Stimulated activated naive CD8-positive, alpha-beta T cell treated with anti-CD3 and anti-CD28 coated beads, Interleukin-15, amount 100 ng/mL, for 72 hours (primary cell): ENCODE measurements around the gene CCDC120.

Source experiments
- ATAC-seq: fragments of 150-1000 bp; cut with Tn5 transposase; 2 replicates; pipeline ENCODE4 v1.10.0; 2021; ENCODE audit warnings: mild to moderate bottlenecking, moderate library complexity
- DNase-seq, 2 donors: peaks; one replicate each; pipeline ENCODE4 v3.0.0; 2021 to 2022
- H3K27ac Mint-ChIP-seq, 2 donors: one replicate each; pipeline ENCODE4 v1.8.0; 2022; ENCODE audit warnings: mild to moderate bottlenecking in 2 of 2, mixed read lengths in 2 of 2, moderate library complexity in 2 of 2
- H3K27me3 Mint-ChIP-seq: one replicate; pipeline ENCODE4 v1.8.0; 2022; ENCODE audit warnings: mixed read lengths
- H3K4me1 Mint-ChIP-seq: one replicate; pipeline ENCODE4 v1.8.0; 2022; ENCODE audit warnings: mild to moderate bottlenecking, mixed read lengths
- H3K4me3 Mint-ChIP-seq, 2 donors: one replicate each; pipeline ENCODE4 v1.8.0; 2022; ENCODE audit warnings: mild to moderate bottlenecking in 2 of 2, mixed read lengths in 2 of 2, moderate library complexity in 1 of 2
- H3K9me3 Mint-ChIP-seq, 2 donors: one replicate each; pipeline ENCODE4 v1.8.0; 2022; ENCODE audit warnings: mixed read lengths in 2 of 2

The CCDC120 gene

GRCh38 chrX:49073601-49074575 lies 15.1 kb downstream of the CCDC120 start, which contains the start of gene PRAF2:
TSS of gene PRAF2 (minus strand) at chrX:49074002. CDS start at chrX:49073987, 15 bp downstream.
- peak within 1 kb of the TSS; percentile 87 to 97 for H3K4me3 Mint-ChIP-seq
- peak within 1 kb of the TSS; percentile 85 to 88 for H3K27ac Mint-ChIP-seq
- no peaks in the 10 kb centered on the region for H3K9me3 Mint-ChIP-seq
- peaks cover 29% of the 10 kb centered on the region for H3K4me1 Mint-ChIP-seq
- DNase-seq (peak; percentile 77 to 91), ATAC-seq (peak; percentile 95)
- no peaks in the 10 kb centered on the region for H3K27me3 Mint-ChIP-seq

DNA sequence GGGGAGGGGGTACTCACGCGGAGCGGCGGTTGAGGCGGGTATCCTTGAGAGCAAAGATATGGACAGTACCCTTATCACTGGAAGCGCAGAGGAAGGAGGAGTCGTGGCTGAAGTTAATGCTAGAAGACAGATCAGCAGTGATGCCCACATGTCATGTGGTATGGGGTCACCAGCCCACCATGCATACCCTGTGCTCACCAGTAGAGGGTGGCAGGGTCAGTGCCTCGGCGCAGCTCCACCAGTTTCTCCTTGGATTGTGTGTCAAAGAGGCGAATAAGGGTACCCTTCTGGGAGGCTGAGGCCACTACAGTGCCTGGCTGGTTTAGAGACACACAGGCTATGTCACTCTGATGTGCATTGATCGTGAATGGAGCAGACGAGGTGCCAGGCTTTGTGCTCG lies 16.5 kb downstream of the CCDC120 start:
- Mint-ChIP-seq H3K27me3 (no peaks in the 10 kb centered on the region), H3K27ac (peak overlapping the region in 1 of 2 donors; percentile 48), H3K4me3 (no peak overlapping the region), H3K9me3 (no peaks in the 10 kb centered on the region), H3K4me1 (peaks cover 36% of the 10 kb centered on the region)
- ATAC-seq, result no peak
- no peak for DNase-seq

DNA sequence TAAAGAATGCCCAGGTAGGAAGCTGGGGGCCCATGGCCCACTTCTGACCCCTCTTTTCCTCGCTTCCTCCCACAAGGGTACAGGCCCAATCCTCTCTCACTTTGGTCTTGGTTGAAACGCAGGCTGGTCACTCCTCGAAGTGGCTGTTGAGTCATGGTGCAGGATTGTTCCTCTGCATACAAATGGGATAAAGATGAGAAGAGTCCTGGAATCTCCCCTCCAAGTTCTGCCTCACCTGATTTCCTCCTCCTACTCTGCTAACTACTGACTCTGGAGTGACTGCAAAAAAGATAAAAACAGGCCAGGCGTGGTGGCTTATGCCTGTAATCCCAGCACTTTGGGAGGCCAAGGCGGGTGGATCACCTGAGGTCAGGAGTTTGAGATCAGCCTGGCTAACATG lies 19.1 kb downstream of the CCDC120 start:
- H3K4me1 Mint-ChIP-seq, result peaks cover 38% of the 10 kb centered on the region
- no peaks in the 10 kb centered on the region for H3K27me3 Mint-ChIP-seq
- H3K4me3 Mint-ChIP-seq, result no peak overlapping the region
- DNase-seq (no peak), ATAC-seq (no peak)
- no peaks in the 10 kb centered on the region for H3K9me3 Mint-ChIP-seq
- H3K27ac Mint-ChIP-seq, result no peak overlapping the region

GRCh38 chrX:49079489-49080428 lies 21.0 kb downstream of the CCDC120 start, which contains the start of gene WDR45:
TSS of gene WDR45 (minus strand) at chrX:49079887. CDS start at chrX:49078095, 1,792 bp downstream.
- ATAC-seq (peak; percentile 88), DNase-seq (peak; percentile 59 to 78)
- Mint-ChIP-seq H3K4me1 (peaks cover 20% of the 10 kb centered on the region), H3K27ac (peak within 1 kb of the TSS; percentile 97 to 98), H3K4me3 (peak within 1 kb of the TSS; percentile 96 to 97), H3K9me3 (no peaks in the 10 kb centered on the region), H3K27me3 (no peaks in the 10 kb centered on the region)

- H3K4me3 Mint-ChIP-seq, result no peak overlapping the region
- H3K27ac Mint-ChIP-seq, result no peak overlapping the region
- no peak for ATAC-seq
- H3K27me3 Mint-ChIP-seq, result no peaks in the 10 kb centered on the region
- peaks cover 20% of the 10 kb centered on the region for H3K4me1 Mint-ChIP-seq
- DNase-seq, result no peak
- H3K9me3 Mint-ChIP-seq, result no peaks in the 10 kb centered on the region
These were observed 23.6 kb downstream of the CCDC120 start for GRCh38 chrX:49082271-49082871.

DNA sequence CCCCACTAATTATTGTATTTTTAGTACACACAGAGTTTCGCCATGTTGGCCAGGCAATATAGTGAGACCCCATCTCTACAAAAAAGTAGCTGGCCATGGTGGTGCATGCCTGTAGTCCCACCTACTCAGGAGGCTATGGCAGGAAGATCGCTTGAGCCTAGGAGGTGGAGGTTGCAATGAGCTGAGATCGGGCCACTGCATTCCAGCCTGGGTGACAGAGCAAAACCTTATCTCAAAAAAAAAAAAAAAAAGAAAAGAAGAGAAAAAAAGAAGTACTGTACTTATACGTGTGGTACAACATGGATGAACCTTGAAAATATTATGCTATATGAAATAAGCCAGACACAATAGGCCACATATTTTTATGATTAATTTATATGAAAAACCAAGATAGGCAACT lies 30.8 kb downstream of the CCDC120 start:
- no peak for ATAC-seq
- Mint-ChIP-seq H3K4me1 (no peaks in the 10 kb centered on the region), H3K27ac (no peak overlapping the region), H3K9me3 (no peaks in the 10 kb centered on the region), H3K27me3 (no peaks in the 10 kb centered on the region), H3K4me3 (no peak overlapping the region)
- DNase-seq, result no peak

- H3K9me3 Mint-ChIP-seq, result no peaks in the 10 kb centered on the region
- peaks cover 2% of the 10 kb centered on the region for H3K4me1 Mint-ChIP-seq
- H3K4me3 Mint-ChIP-seq, result no peak overlapping the region
- no peak for DNase-seq
- H3K27me3 Mint-ChIP-seq, result no peaks in the 10 kb centered on the region
- no peak overlapping the region for H3K27ac Mint-ChIP-seq
- ATAC-seq, result no peak
These were observed 37.6 kb downstream of the CCDC120 start for GRCh38 chrX:49096419-49096818.

DNA sequence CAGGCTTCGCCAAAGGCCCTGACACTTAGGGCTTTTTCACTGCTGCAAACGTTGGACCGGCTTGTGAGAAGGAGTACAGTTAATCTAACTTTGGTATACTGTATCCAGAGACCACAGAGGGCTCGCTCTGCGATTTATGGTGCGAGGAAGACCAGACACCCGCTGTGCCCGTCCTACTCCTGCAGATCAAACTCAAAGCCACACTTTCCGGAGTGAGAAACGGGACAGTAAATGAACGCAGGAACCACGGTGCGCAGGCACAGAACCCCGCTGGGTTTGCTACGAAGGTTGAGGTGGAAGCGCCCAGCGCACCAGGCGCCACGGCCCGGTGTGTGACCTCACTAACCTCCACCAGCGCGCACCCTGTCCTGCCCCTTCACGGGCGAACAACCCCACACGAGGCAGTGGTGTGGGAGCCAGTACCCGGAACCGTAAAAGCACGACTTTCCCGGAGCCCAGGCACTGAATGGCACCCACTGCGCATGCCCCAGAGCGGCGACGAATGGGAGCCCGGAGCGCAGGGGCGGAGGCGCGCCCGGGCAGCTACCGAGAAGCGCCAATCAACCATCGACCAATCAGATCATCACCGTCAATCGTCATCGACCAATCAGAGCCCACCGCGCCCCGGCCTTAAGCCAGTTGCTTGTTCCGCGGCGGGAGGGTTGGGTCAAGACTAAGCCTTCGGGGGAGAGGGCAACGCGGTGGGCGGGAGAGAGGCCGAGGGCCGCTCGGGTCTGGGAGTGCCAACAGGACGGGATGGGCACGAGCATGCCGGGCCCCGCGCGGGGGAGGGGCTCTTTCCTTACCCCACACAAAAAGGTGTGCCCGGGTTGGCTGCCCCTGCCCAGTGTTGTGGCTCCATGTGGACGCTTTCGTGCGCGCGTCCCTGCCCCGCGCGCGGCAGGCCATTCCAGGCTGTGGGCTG lies 42.2 kb downstream of the CCDC120 start:
- Mint-ChIP-seq H3K27me3 (no peaks in the 10 kb centered on the region), H3K27ac (peak overlapping the region; percentile 90 to 93), H3K4me1 (peaks cover 8% of the 10 kb centered on the region), H3K4me3 (peak overlapping the region; percentile 90 to 92), H3K9me3 (no peaks in the 10 kb centered on the region)
- DNase-seq, result peak; percentile 78 to 89
- peak; percentile 97 for ATAC-seq

GRCh38 chrX:49101629-49101984 lies 42.8 kb downstream of the CCDC120 start:
- Mint-ChIP-seq H3K4me3 (peak overlapping the region; percentile 90 to 92), H3K9me3 (no peaks in the 10 kb centered on the region), H3K27me3 (no peaks in the 10 kb centered on the region), H3K4me1 (peaks cover 8% of the 10 kb centered on the region), H3K27ac (peak overlapping the region in 1 of 2 donors; percentile 90)
- ATAC-seq (peak; percentile 22), DNase-seq (no peak)

GRCh38 chrX:49102190-49102589 lies 43.4 kb downstream of the CCDC120 start:
- H3K4me3 Mint-ChIP-seq, result peak overlapping the region; percentile 90 to 92
- peaks cover 8% of the 10 kb centered on the region for H3K4me1 Mint-ChIP-seq
- no peaks in the 10 kb centered on the region for H3K27me3 Mint-ChIP-seq
- DNase-seq (no peak), ATAC-seq (no peak)
- no peaks in the 10 kb centered on the region for H3K9me3 Mint-ChIP-seq
- no peak overlapping the region for H3K27ac Mint-ChIP-seq

GRCh38 chrX:49103637-49104036 lies 44.8 kb downstream of the CCDC120 start:
- ATAC-seq (no peak), DNase-seq (no peak)
- Mint-ChIP-seq H3K4me3 (no peak overlapping the region), H3K9me3 (no peaks in the 10 kb centered on the region), H3K27ac (no peak overlapping the region), H3K4me1 (peaks cover 8% of the 10 kb centered on the region), H3K27me3 (no peaks in the 10 kb centered on the region)

DNA sequence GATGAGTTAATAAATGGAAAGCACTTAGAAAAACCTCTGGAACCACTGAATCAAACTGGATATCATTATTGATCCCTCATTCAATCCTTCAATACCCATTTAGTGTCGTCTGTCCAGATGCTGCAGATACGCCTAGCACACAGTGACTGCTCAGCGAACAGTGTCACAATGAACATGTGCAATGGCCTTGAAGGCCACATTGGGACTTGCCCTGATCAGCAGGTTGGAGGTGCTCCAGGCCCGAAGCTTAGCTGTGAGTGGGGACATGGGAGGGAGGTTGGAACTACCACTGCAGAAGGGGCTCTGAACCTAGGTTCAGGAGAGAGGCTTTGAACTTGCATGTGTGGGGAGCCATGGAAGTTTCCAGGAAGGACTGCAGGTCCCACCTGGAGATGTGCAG lies 47.5 kb downstream of the CCDC120 start:
- no peak for ATAC-seq
- DNase-seq, result no peak
- Mint-ChIP-seq H3K4me3 (no peak overlapping the region), H3K9me3 (no peaks in the 10 kb centered on the region), H3K27ac (no peak overlapping the region), H3K27me3 (no peaks in the 10 kb centered on the region), H3K4me1 (peaks cover 8% of the 10 kb centered on the region)

GRCh38 chrX:49106930-49107329 lies 48.1 kb downstream of the CCDC120 start:
- DNase-seq (no peak), ATAC-seq (peak; percentile 56)
- no peaks in the 10 kb centered on the region for H3K9me3 Mint-ChIP-seq
- H3K4me3 Mint-ChIP-seq, result no peak overlapping the region
- no peak overlapping the region for H3K27ac Mint-ChIP-seq
- H3K4me1 Mint-ChIP-seq, result peaks cover 1% of the 10 kb centered on the region
- H3K27me3 Mint-ChIP-seq, result no peaks in the 10 kb centered on the region

GRCh38 chrX:49108641-49109040 lies 49.8 kb downstream of the CCDC120 start:
- no peaks in the 10 kb centered on the region for H3K9me3 Mint-ChIP-seq
- ATAC-seq, result no peak
- peak overlapping the region in 1 of 2 donors; percentile 30 for H3K27ac Mint-ChIP-seq
- no peak for DNase-seq
- H3K4me3 Mint-ChIP-seq, result no peak overlapping the region
- H3K27me3 Mint-ChIP-seq, result no peaks in the 10 kb centered on the region
- no peaks in the 10 kb centered on the region for H3K4me1 Mint-ChIP-seq
